ENCODE measurements around the gene ATP2C1.
A peak's percentile ranks its signal among the peaks of the same experiment; 100 is the strongest.

The ATP2C1 gene

DNA sequence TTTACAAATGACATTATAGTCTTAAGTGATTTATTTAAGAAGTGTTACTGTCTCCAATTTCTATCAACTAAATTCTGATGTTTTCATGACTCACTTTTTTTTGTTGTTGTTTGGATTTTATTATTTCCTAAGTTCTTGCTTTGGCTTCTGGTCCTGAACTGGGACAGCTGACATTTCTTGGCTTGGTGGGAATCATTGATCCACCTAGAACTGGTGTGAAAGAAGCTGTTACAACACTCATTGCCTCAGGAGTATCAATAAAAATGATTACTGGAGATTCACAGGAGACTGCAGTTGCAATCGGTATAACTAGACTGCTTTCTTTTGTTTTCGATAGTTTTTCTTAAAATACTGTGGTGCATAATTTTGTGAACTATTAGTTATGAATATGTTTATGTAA lies 85.2 kb downstream of the ATP2C1 start:
- DNase-seq (ENCODE audit: low read depth, low spot score) = no peak

DNA sequence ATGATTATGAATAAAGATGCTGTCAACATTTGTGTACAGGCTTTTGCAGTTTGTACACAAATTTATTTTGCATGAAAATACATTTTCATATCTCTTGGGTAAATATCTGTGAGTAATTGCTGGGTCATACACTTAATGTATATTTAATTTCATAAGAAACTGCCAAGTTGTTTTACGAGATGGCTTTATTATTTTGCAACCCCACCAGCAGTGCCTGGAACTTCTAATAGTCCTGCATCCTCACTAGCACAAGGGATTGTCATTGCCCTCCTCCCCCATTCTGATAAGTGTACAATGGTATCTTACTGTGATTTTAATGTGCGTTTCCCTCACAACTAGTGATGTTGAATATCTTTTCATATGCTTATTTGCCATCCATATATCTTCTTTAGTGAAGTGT lies 87.6 kb downstream of the ATP2C1 start:
- DNase-seq (ENCODE audit: low read depth, low spot score) = no peak

DNA sequence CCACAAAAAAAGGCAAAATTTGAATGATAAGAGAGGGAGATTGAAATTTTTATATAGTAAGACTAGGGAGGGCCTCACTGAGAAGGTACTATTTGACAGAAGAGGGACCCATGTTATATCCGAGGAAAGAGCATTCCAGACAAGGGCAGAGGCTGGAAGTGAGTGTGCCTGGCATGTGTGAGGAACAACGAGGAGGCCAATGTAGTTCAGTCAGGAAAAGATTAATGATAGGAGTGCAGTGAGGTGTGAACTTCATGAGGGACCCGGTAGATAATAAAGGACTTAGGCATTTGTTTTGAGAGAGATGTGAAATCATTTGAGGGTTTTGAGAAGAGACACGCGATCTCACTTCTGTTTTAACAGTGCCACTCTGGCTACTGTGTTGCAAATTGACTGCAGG lies 96.4 kb downstream of the ATP2C1 start:
- DNase-seq (ENCODE audit: low read depth, low spot score) = no peak

DNA sequence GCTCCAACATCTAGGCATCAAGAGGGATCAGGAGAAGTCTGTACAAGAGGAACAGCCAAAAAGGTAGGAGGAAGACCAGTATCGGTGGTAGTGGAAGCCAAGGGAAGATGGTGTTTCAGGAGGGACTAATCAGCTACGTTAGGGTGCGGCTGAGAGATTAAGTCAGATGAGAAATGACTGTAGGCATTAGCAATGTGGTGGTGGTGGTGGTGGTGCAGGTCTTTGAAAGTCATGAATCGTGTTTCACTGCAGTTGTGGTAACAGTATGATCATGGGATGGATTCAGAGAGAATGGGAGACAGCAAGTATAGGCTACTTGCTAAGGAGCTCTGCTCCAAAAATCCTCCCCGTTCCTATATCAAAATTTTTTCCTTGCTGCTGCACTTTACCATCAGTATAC lies 97.2 kb downstream of the ATP2C1 start:
- DNase-seq (ENCODE audit: low read depth, low spot score) = no peak

DNA sequence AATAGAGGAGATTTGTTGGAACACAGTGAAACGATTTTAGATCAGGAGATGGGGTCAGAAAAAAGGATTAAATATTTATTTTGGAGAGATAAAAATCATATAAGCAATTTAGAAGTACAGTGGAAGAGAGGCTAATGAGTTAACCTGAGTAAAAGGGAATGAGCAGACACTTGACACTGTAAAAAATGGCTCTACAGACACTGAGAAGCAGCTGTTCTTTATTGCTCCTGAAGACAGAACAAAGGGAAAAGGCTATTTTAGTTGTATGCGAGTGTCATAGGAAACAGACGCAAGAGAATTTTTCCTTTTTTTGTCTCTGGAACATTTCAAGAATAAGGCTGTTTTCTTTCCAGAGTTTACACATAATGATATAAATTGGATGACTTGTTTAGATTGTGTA lies 98.5 kb downstream of the ATP2C1 start:
- no peak for DNase-seq (ENCODE audit: low read depth, low spot score)

DNA sequence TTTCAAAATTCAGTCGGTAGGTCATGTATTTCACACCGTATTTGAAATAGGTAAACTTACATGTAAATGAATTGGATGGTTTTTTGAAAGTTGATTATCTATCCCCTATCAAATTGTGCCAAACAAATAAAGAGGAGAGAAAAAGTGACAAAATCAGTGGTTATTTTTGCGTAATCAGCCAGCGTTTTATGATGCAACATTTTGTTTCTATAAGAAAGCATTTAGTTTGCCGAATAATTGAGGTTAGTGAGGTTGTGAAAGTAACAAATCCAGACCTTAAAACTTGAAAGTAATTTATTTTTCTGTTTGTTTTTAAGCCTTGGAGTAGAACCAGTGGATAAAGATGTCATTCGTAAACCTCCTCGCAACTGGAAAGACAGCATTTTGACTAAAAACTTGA lies 103.4 kb downstream of the ATP2C1 start:
- DNase-seq (ENCODE audit: low read depth, low spot score) = no peak

DNA sequence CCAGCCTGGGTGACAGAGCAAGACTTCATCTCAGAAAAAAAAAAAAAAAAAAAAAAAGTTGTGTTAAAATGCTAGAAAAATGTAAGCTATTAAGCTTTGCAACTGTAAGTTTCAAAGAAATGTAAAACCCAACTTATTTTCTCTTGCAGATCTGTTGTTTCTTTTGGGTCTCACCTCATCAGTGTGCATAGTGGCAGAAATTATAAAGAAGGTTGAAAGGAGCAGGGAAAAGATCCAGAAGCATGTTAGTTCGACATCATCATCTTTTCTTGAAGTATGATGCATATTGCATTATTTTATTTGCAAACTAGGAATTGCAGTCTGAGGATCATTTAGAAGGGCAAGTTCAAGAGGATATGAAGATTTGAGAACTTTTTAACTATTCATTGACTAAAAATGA lies 107.2 kb downstream of the ATP2C1 start:
- DNase-seq (ENCODE audit: low read depth, low spot score) = no peak

DNA sequence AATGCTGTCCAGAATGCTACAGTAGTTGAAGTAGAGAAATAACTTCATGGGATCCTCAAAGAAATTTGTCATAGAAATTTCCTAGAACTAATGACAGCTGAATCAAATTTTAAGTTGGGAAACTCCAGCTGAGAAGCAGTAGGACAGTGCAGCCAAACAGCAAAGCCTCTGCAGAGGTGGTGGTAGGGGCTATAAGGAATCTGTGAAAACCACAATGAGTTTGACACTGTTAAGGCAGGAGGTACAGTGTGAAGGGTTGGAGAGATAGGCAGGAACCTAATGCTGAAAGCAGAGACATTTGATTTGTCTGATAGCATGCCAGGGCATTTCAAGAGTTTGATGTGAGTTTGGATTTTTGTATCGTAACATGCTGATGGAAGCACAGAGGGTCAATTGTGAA lies 110.7 kb downstream of the ATP2C1 start:
- no peak for DNase-seq (ENCODE audit: low read depth, low spot score)

DNA sequence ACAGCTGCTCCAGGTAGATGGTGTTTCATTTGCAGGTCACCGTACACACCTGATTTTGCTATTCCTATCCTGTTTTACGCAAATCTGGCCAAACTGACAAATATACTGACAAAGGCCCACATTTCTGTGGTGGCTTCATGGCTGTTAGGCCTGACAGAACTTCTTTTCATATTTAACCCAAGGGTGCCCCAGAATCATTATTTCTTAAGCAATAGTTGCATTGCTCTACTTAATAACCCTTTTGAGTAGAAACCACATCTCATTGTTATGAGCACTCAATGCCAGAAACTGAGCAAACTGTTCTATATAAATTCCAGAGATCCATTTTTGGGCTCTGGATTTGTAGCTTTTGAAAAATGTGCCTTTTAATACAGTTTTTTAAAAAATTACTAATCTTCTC lies 113.4 kb downstream of the ATP2C1 start:
- no peak for DNase-seq (ENCODE audit: low read depth, low spot score)

DNA sequence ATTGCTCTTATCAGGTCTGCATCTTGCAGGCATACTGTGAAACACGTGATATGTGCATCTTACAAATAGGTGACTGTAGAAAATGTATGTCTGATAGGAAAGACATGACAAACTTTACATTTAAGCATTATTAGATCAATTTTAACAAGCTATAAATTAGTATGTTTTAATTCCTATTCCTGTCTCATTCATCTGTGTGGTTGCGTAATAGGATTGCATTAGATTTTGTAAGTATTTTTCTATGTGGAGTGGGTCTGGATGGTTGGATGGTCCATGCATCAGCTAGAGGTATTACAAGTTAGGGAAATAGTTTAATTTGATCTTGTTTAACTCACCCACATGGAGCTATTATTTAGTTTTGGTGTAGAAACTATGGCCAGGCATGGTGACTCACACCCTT lies 113.9 kb downstream of the ATP2C1 start:
- DNase-seq (ENCODE audit: low read depth, low spot score) = no peak

DNA sequence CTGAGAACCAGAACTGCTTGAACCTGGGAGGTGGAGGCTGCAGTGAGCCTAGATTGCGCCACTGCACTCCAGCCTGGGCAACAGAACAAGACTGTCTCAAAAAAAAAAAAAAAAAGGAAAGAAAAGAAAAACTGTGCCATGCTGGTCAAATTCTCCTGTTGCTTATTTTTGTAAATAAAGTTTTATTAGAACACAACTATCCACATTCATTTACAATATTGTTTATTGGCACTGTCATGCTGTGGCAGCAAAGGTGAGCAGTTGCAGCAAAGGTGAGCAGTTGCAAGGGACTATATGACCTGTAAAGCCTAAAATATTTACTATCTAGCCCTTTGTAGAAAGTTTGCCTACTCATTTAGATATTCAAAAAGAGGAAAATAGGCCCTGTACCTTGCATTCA lies 114.4 kb downstream of the ATP2C1 start:
- DNase-seq (ENCODE audit: low read depth, low spot score) = no peak

DNA sequence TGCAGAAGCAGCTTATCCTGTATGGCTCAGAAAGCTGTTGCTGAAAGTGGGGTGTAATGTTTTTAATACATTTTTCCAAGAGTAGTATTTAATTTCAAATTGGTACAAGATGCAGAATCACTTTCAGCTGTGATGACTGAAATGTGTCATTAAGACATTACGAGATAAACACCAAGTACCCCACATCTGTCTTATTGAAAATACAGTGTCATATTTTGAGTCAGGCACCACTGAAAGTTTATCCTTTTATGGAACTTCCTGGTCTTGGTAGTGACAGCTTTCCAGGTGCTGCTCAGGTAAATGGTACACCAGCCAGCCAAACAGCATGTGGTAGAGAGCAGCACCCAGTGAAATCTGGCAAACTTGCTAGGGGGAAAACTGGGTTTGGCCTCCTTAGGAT lies 115.8 kb downstream of the ATP2C1 start:
- DNase-seq (ENCODE audit: low read depth, low spot score) = no peak

DNA sequence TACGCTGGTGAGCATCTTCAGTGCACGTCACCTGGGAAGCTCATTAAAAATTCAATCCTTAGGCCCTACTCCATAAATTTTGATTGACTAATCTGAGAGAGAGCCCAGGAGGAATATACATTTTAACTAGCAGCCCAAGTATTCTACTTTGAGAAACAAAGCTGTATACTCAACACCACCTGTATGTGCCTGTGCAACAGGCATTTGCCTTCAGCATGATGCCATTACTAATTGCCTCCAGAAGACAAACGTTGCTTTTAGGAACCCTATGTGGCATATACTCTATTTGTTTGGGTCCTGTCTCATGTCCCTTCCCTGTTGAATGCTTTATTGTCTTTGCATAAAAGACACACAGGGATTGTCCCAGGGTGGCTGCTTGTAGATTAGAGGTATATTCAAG lies 125.1 kb downstream of the ATP2C1 start:
- no peak for DNase-seq (ENCODE audit: low read depth, low spot score)

DNA sequence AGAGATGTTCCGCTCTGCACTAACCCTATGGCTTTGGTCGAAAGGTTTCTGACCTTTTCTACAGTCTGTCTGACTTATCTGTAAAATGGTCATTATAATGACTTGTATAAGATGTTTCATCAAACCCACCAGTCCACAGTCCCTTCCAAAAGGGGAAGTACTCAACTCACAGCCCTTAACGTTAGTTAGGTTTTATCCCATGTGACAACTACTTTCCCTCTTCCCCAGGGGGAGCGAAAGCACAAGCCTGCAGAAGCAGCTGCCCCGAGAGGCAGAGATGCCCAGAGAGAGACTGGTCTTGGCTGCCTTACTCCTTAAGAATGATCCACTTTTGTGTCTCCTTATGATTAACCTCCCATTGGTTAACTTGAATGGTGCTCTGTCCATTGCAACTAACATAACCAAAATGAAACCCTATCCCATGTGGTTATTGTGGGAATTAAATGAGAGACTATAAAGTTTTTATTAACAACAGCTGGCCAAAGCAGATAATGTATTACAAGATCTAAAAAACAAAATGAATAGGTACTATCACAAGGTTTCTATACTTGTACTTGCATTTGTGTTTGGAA lies 126.3 kb downstream of the ATP2C1 start:
- DNase-seq (ENCODE audit: low read depth, low spot score) = no peak

DNA sequence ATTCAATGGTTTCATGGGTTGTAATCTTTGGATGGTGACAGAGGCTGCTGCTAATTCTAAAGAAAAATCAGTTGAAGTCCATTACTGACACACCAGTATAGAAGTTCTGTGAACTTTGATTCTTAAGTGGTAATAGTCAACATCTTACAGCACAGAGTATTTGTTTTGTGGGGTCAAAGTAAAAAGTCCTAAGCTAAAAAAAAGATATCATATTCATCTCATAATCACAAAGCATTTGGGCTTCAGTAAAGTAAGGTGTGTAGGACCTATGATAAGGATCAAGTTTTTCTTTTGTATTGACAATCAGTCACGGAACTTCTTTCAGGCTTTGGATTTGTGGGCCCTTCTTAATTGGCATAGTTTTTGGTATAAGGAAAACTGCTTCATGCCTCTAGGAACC lies 131.7 kb downstream of the ATP2C1 start:
- no peak for DNase-seq (ENCODE audit: low read depth, low spot score)

DNA sequence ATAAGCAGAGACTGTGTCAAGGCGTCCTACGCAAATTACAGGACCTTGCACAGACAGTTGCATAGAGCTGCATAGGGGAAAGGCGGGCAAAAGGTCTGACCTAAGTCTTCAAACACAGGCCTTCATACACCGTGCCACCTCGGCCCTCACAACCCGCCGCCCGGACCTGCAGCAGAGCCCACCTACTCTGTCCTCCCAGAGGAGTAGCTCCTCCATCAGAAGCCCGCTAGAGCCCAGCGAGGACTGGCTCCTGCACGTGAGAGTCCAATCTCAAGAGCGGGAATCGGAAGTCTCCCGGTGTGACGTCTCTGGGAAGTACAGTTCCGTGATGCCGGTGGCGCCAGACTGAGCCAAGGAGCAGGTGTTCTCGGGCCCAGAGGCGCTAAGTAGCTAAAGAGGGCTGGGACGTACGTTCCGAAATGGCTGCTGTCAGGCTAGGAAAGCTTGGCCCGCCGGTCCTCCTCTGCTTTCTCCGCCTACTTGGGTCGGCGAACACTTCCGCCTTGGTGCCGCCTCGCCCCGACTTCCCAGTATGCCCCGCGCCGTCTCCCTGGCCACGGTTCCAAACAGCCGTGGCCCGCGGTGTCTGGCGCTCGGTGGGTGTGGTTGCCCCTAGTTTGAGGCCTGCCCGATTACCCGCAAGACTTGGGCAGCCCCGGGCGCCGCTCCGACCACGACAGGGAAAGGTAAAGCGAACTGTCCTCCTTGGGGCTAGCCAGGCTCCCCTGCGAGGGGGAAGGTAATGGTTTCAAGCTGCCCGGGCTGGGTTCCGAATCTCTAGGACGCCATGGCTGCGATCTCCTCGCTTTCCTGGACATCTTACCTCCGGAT lies 132.7 kb downstream of the ATP2C1 start, which contains the start of the genes ASTE1 and NEK11:
Gene ASTE1 (minus strand): TSS at position 505 of the 831 bp plus-strand sequence. CDS start 1,519 bp downstream, outside the sequence.
Gene NEK11 (plus strand): TSS at position 557 of the 831 bp plus-strand sequence. CDS start 2,832 bp downstream, outside the sequence.
- DNase-seq (ENCODE audit: low read depth, low spot score) = peak; percentile 25

DNA sequence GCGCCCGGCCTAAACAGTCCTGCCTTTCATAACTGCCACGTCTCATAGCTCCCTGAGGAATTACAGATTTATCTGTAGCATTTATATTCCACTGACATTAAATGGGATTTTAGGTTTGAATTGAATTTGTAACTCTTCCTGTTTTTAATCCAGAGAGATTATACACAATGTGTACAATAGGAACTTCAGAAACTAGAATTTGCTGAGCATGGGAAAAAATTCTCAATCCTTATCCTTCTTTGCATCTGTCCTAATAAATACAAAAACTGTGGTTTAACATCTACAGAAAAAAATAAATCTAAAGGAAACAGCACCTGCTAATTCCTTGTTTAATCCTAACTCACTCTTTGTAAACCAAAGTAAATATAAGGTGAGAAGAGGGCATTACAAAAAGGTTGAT lies 135.0 kb downstream of the ATP2C1 start:
- DNase-seq (ENCODE audit: low read depth, low spot score) = no peak

DNA sequence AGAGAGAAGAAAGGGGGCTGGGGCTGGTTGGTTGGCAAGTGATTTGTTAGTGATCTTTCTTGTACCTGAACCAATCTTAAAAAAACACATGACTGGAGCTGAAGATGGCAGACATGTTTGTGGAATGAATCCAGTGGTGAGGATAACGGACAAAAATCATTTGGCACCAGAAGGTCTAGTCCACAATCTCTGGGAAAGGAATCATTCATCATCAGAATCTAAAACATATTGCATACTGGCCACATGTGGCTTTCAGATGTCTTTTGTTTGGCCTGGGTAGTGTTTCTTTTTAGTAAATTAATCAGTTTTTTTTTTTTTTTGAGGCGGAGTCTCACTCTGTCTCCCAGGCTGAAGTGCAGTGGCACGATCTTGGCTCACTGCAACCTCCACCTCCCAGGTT lies 137.8 kb downstream of the ATP2C1 start:
- no peak for DNase-seq (ENCODE audit: low read depth, low spot score)

DNA sequence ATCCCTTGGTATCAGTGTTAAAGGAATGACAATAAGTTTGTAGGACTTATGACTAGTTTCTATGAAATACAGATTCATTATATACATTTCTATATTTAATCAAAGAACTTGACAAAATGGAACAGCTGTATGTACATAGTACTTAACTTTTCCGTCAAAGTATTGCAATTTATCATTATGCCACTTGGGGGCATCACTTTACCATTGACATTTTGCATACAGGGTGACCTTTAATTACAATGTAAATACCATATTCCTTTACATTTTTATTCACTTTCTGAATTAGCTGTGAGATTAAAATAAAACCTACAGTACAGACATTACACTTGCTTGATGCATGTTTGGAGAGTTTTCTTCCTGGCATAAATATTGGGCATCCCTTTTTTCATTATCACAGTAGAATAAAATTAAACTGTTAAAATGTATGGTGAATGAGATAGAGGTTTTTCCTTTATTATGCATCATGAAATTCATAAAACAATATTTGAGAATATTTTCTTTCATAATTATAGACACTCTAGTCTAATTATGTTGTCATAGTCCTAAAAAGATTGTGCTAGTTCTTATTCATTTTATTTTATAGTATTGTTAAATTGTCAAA lies 139.7 kb downstream of the ATP2C1 start:
- no peak for DNase-seq (ENCODE audit: low read depth, low spot score)

DNA sequence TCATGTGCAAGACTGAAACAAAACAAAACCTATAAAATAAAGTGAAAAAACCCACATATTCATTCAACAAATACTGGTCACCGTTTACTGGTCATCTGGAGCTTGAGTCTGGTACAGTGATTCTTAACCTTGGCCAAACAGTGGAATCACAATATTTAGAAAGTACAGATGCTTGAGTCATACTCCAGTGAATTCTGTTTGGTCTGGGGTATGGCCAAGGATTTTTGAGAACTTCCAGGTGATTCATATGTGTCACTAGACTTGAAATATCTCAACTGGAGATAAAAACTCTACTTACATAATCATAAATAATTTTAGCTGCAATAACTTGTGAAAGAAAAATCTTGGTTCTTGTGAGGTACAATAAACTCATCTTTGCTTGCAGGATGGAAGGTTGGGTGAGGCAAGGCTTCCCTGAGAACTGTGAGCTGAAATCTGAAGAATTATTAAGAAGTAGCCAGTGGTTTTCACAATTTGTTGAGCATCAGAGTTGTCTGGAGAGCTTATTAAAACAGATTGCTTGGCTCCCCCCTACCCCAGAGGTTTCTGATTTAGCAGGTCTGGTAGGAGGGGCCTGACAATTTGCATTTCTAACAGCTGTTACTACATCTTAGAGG lies 142.4 kb downstream of the ATP2C1 start:
- no peak for DNase-seq (ENCODE audit: low read depth, low spot score)

DNA sequence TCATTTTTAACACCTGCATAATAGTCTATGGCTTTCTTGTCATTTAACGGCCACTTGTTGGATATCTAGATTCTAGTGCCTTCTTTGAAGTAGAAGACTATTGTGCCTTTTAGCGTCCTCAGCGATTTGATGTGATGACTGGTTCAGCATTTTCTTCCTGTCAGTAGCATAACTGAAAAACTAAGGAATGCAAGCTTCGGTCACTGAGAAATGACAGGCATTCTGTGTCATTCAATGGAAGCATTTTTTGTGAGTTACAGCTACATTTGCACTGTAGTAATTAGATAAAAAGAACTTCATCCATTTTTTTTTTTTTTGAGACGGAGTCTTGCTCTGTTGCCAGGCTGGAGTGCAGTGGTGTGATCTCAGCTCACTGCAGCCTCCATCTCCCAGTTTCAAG lies 143.1 kb downstream of the ATP2C1 start:
- DNase-seq (ENCODE audit: low read depth, low spot score) = no peak

DNA sequence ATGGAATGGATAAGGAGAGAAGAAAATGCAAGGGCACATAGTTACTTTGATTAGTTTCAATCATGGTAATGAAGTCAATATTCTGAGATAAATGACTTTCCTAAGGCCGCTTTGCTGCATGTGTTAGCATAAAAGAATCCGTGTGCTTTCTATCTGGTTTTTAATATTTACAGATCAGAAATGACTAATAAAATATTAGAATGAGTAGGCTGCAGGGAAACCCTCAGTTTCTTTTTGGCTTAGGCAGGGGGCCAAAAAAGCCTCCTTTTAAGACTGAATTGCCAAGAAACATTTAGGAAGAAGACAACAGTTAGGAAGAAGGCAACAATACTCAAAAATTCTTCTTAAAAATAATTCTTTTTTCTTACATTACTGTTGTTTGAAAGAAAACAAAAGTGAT lies 144.4 kb downstream of the ATP2C1 start:
- no peak for DNase-seq (ENCODE audit: low read depth, low spot score)
